COR-L47 (cell line): Measurements from ENCODE around the gene NCAPG2.
"Not testable (repeated sequence)": the region's sequence is repeated elsewhere in the genome, so short reads cannot be mapped to it uniquely, and the experiment has no call there.

Experiments
- DNase-seq: peaks from one replicate; lab custom pipeline; 2025; lab: John Stamatoyannopoulos, UW

The NCAPG2 gene

DNA sequence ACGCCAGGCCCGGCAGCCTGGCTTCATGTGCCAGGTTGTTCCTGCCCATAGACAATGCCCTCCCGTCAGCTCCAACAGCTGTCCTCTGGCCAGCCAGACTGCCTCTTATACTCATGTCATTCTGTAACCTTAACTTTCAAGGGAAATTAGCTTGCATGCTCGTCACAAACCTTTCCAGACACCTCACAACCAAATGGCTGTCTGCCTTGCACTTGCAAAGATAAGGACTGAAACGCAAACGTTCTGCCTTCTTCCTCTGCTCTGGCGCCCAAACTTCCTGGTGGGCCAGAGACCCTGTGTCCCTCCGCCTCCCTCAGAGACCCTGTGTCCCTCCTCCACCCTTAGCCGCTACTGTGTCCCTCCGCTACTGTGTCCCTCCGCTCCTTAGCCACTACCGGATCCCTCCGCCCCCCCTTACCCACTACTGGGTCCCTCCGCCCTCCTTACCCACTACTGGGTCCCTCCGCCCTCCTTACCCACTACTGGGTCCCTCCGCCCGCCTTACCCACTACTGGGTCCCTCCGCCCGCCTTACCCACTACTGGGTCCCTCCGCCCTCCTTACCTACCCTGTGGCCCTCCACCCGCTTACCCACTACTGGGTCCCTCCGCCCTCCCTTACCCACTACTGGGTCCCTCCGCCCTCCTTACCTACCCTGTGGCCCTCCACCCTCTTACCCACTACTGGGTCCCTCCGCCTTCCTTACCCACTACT is 37.5 kb downstream of the NCAPG2 start:
- not testable (repeated sequence) for DNase-seq

DNA sequence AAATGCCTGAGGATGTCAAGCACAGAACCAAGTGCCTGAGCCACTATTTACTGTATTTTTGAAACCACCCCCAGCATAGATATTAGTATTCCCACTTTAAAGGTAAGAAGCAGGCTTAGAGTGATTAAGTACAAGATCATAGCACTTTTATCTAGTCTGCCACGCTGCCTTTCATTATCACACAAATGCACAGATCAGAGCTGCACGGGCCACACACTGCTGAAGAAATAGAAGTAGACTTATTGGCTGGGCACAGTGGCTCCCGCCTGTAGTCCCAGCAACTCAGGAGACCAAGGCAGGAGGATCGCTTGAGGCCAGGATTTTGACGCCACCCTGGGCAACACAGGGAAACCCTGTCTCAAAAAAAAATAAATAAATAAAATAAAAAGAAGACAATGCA is 38.2 kb downstream of the NCAPG2 start:
- DNase-seq: no peak

DNA sequence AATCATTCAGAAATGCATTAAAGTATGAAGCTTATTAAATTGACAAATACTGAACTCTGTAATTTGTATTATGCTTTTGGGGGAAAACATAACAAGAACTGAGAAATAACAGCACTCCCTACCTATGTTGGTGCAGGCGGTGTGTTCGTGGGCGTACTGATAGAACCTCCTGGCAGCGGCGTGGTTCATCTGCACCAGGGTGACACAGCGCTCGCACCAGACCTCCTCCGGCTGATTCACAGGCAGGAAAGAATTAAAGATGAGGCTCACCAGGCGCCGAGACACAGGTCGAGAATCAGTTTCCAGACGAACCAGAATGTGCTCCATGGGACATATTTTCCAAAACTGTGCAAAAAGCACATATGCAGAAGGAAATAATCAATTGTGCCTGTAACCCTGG is 40.2 kb downstream of the NCAPG2 start:
- no peak for DNase-seq

DNA sequence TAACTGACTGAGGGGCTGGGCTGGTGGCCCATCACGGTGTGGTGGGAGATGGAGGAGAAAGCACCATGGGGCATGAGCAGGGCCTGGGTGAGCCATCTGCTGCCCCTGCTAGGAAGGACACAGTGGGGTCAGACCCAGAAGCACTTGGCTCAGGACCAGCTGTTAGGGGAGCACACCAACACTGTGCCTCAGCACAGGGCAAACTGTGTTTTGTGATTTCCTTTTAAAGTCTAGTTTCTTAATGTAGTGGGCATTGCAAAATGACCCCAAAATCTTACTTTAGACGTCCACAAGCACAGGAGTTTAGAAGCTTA is 41.2 kb downstream of the NCAPG2 start:
- DNase-seq: no peak

DNA sequence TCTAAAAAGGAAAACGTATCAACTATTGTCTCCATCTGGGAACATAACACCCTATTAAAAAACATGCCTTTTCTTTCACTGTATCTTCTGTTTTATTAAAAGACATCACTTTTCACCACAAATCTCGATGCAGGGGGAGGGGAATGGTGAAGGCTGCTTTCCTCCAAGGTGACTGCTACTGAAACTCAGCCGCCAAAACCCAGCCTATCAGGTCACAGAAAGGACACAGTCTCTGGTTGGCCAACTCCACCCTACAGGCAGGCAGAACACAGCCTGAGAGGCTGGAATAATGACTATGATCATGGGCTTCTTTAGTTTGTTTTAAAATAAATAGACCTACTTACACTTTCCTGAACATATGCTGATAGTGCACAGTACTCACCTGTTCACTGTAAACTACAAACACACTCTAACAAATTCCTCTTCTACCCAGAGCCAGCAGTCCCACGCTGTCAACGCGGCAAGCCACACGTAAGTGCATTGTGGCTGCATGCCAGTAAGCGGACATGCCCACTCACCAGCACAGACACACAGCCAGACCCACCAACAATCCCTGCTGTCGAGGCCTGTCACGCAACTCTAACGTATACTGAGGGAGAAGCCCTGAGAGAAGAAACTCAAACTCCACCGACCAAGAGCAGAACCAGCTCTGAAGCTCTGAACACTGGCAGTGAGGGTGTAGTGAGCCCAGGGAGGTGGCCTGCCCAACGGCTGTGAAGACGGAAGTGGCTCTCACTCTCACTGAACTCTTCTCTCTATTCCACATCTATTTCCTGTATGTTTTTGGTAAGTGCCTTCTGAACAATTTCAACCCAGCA is 41.8 kb downstream of the NCAPG2 start:
- no peak for DNase-seq

DNA sequence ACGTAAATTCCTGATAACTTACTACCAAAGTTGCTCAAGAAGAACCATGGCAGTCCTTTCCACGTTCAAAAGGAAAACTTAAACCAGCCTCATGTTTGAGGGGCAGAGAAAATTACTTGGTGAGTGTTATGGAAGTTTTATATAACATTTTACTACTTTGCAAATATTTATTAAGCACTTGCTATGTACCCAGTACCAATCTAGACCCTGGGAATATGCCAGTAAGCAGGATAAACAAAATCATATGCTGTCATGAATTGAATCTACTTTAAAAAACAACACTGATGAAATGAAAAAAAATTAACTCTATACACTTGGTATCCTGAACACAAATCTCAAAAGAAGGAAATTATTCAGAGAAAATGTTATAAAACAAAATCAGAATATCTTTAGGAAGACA is 46.1 kb downstream of the NCAPG2 start:
- DNase-seq: no peak

DNA sequence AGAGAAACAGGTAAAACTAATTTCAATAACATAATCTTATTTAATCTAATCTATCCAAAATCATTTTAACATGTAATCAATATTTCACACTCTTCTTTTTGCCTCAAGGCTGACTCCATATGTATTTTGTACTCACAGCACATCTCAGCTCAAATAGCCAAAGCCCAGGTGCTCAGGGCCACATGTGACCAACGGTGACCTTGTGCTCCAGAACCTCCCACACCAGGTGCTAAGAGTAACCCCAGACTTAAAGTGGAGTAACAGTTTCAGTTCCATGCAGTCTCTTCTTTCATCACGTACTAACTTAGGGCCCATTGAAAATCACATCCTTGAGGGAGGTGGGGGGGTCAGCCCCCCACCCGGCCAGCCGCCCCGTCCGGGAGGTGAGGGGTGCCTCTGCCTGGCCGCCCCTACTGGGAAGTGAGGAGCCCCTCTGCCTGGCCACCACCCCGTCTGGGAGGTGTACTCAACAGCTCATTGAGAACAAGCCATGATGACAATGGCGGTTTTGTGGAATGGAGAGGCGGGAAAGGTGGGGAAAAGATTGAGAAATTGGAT is 47.3 kb downstream of the NCAPG2 start:
- DNase-seq: no peak

DNA sequence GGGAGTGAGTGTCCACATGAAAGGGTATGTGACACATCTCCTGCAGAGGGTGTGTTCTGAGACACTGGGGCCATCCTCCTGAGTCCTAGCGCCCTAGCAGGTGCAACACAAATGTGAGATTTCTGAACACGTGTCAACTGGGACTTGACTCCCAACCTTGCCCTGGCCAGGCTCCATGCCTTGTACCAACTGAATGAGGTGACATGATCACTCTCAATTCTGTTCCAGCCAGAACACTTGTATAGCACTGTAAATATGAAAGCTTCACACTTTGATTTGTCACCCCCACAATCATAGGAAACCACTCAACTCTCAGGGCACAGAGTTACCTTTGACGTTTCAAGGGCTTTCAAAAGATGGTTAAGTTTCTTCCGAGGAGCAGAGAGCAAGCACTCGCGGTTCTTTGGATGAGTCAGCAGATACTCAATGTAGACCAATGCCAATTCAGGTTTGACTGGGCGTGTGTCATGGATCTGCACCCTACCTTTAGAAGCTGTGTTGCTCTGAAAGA is 48.6 kb downstream of the NCAPG2 start:
- DNase-seq: no peak

DNA sequence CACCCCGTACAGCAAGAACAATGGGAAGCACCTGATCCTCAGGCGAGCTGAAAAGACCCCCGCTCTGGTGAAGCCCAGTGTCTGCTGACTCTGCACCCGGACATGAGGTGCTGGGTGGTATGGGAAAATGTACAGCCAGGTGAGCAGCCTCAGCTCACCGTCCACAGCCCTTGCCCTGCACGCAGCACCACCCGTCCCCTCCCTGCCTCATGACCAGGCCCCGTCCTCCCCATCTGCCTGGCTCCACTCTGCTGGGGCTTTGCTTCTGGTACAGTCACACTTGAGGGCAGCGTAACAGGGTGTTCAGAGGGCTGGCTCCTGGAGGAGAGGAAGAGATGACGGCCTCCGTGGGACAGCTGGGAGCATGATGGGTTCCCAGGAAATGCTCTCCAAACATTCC is 49.1 kb downstream of the NCAPG2 start:
- no peak for DNase-seq

DNA sequence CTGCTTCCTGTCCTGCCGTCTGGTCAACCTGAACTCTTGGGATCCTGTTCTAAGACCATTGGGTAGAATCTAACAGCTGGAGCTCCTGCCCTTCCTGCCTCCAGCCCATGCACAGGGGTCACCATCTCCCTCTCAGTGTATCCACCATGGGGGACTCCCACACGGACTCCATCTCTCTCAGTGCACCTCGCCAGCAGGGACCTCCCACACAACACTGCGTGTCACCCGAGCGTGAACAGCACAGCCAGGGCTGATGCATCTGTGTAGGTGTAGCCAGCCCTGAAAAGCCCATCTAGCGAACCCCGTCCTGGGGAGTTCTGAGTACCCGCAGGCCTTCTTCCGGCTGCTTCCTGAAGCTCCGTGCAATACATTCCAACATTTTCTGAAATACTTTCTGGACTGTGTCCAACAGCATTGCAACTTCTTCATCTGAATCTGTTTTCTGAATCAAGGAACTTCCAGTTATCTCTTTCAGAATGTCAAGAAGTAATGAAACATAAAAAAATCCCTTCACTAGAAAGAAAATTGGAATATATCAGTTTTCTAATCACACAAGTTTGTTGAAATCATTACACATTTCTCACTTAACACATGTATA is 52.5 kb downstream of the NCAPG2 start:
- DNase-seq: no peak

DNA sequence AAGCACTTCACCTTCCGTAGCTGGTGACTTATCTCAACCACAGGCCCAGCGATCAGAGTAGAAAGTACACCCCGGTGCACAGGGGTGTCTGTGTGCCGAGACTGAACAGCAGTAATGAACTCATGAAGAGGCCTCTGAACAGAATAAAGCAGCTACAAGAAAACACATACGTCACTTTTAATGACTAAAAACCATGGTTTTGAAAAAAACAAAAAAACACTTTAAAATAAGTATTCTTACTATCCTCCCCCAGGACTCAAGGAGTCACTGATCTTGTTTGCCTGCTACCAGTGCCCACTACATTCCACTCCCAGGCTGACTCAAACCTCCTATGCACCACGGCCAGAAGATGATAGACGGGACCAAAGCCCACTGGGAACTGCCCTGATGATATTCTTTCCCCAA is 53.8 kb downstream of the NCAPG2 start:
- no peak for DNase-seq

DNA sequence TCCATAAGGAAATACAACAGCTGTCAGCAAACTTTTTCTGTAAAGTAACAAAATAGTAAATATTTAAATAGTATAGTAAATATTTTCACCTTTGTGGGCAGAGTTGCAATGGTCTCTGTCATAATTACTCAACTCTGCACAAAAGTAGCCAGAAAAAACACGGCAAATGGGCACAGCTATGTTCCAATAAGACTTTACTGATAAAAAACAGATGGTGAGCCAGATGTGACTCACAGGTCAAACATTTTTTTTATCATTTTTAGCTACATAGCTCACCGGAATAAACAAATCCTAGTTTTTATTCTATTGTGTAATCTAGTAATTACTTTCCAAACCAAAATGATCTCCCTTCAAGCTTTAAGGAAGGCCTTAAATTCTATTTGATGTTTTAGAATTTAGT is 55.3 kb downstream of the NCAPG2 start:
- no peak for DNase-seq

DNA sequence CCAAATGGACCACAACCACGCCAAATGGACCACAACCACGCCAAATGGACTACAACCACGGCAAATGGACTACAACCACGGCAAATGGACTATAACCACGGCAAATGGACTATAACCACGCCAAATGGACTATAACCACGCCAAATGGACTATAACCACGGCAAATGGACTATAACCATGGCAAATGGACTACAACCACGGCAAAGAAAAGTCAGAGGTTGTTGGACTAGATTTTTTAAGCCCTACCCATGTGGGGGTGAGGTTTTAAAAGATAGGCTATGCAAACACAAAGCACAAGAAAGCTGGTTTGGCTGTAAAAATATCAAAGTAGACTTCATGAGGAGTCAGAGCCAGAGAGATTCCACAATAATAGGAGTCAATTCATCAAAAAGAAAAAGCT is 55.8 kb downstream of the NCAPG2 start:
- no peak for DNase-seq

DNA sequence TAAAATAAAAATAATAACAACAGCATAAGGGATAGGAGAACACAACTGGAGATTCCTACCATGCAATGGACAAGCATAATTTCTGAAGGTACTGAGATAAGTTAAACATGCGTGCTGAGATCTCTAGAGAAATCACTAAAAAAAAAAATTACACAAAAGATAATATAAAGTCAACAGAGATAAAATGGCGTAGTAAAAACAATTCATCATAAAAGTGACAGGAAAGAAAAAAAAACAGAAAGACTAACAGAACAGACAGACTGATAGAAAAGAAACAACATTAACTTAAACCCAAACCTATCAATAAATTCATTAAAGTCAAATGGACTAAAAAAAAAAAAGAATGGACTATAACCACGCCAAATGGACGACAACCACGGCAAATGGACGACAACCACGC is 56.4 kb downstream of the NCAPG2 start:
- no peak for DNase-seq

DNA sequence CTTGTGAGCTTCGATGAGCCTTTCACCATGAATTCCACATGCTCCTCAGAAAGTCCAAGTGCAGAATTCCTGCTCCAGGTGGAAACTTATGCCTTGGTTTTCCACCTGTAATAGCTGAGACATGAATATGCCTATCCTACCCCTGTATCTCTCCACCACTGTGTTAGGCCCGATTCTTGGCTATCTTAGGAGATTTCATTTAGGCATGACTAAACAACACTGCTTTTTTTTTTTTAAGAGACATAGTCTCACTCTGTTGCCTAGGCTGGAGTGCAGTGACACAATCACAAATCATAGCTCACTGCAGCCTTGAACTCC is 57.2 kb downstream of the NCAPG2 start:
- no peak for DNase-seq

DNA sequence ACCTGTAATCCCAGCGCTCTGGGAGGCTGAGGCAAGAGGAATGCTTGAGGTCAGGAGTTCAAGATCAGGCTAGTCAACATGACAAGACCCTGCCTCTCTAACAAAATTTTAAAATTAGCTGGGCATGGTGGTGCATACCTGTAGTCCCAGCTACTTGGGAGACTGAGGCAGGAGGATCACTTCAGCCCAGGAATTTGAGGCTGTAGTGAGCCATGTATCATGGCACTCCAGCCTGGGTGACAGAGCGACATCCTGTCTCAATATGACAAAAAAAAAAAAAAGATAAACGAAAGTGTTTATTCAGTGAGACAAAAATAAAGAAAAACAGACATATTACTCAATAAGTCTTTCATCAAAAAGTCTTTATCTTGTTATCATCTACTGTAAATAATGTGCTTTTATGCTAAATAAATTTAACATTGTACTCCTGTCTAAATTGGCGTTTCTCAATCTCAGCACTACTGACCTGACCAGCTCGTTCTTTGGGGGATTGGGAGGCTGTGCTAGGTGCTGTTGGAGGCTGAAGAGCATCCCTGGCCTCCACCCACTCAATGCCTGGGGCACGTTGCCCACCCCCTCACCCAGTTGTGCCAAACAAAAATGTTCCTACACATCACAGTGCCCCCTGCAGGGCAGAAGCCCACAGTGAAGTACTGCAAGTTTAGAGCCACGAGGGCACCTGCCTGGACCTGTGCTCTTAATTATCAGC is 57.7 kb downstream of the NCAPG2 start:
- DNase-seq: peak; percentile 35

DNA sequence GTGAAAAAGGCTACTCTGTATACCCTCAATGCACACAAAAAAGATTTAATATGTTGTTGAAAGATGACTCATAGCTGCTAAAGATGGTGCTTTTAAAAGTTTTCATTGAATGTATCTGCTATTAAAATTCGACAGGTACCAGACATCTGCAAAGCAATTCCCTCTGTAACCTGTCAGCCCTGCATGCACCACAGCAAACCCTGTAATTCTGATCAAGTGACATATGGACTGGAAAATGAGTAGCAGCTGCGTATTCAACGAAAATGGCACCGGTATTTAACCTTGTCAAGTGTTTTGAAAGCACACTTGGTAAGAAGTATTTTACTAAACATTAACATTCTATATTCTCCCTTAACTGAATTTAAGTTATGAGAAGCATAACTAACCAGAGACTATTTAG is 58.8 kb downstream of the NCAPG2 start:
- DNase-seq: no peak

DNA sequence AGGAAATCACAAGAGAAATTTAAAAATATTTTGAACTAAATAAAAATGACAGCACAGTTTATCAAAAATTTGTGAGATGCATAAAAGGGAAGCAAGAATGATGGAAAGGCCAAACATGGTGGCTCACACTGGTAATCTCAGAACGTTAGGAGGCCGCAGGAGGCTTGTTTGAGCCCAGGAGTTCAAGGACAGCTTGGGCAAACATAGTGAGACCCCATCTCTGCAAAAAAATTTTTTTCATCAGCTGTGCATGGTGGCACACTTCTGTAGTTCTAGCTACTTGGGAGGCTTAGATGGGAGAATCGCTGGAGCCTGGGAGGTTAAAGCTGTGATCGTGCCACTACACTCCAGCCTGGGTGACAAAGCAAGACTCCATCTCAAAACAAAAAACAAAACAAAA is 62.5 kb downstream of the NCAPG2 start:
- DNase-seq: no peak

DNA sequence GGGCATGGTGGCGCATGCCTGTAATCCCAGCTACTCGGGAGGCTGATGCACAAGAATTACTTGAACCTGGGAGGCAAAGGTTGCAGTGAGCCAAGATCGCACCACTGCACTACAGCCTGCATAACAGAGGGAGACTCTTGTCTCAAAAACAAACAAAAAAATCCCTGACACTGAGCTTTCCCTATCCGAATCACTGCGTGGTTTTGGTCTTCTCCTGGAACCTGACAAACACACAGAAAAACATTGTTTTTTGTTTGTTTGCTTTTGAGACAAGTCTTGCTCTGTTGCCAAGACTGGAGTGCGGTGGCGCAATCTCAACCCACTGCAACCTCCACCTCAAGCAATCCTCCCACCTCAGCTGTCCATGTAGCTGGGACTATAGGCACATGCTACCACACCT is 66.6 kb downstream of the NCAPG2 start:
- no peak for DNase-seq

DNA sequence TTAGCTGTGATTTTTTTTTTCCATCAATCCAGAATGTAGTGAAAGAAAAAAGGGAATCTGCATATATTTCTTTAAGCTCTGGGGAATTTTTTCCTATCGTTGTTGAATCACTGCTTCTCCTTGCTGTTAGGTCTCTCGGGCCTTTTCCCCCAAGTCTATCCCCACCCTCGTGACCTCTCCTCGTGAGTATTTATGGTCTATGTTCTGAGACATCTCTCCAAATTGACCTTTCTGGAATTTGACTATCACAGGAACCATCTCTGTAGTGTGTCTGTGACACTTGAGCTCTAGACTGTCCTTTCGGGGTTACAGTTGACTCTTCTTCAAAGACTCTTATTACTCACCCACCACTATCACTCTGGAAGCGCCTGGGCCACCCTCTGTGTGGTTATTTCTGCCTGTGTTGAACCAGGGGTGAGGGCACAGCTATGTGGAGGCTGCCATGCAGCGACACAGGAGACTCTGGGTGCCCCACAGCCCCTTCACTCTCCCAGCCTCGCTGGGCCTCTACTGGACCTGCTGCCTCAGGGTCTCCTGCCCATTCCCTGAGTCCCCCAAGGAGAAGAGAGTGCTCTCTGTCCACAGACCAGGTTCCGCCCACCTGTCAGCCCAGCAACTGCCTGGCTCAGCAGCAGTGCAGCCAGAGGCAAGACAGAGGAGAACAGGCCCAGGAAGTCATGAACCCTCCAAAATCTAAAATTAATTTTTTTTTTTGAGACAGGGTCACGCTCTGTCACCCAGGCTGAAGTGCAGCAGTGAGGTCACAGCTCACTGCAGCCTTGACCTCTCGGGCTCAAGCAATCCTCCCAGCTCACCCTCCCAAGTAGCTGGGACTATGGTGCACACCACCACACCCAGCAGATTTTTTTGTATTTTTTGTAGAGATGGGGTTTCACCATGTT is 71.3 kb downstream of the NCAPG2 start:
- DNase-seq: no peak

DNA sequence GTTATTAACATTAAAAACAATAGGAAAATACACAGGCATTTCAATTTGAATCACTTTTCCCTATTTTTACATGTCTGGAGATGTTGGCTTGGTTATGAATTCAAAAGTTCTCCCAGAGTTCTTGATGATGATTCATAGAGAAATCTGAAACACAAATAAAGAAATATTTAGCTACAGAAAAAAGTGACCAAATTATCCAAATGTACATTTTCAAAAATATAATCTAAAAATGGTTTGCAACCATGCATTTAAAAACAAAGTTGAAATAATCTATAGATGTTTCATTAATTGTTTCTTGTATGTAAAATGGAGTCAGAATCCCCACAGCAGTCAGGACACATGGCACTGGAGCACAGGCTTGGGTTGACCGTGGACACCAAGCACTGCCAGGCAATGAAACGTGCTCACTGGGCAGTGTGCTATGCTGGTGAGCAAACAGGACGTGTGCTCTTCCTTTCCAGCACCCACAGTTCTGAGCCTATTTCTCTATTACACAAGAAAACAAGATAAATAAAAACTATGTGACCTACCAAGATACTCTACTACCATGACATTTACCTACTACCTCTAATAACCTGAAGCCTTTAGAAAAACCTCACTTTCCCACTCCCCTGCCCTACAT is 72.9 kb downstream of the NCAPG2 start:
- DNase-seq: no peak
